Nephron (organoid): ENCODE measurements around the gene MICU2.
"Not testable (repeated sequence)": the region's sequence is repeated elsewhere in the genome, so short reads cannot be mapped to it uniquely, and the experiment has no call there.

Source experiments
- H3K27ac Mint-ChIP-seq, 3 experiments: 2 replicates each; pipeline ENCODE4 v1.8.0; 2020; ENCODE audit warnings: mixed read lengths in 3 of 3, mild to moderate bottlenecking in 2 of 3, moderate library complexity in 1 of 3
- H3K27me3 Mint-ChIP-seq: 2 replicates; pipeline ENCODE4 v1.8.0; 2021; ENCODE audit warnings: low read depth, mild to moderate bottlenecking, moderate library complexity, mixed read lengths
- H3K36me3 Mint-ChIP-seq: 2 replicates; pipeline ENCODE4 v1.8.0; 2020; ENCODE audit warnings: low read depth, mixed read lengths
- H3K4me1 Mint-ChIP-seq: 2 replicates; pipeline ENCODE4 v1.8.0; 2020; ENCODE audit warnings: mixed read lengths
- H3K4me3 Mint-ChIP-seq, 3 experiments: 2 replicates each; pipeline ENCODE4 v1.8.0; 2020; ENCODE audit warnings: mild to moderate bottlenecking in 3 of 3, mixed read lengths in 3 of 3, moderate library complexity in 2 of 3
- H3K9me3 Mint-ChIP-seq: 2 replicates; pipeline ENCODE4 v1.8.0; 2020; ENCODE audit warnings: mixed read lengths
- CTCF ChIP-seq, 3 experiments: fragments of 200-600 bp; sonication (generic); IDR thresholded peaks; one replicate each; pipeline ENCODE4 v1.5.0; 2021; ENCODE audit warnings: antibody characterized with exemption in 3 of 3; ENCODE audit not compliant: unreplicated experiment in 3 of 3

The MICU2 gene

DNA sequence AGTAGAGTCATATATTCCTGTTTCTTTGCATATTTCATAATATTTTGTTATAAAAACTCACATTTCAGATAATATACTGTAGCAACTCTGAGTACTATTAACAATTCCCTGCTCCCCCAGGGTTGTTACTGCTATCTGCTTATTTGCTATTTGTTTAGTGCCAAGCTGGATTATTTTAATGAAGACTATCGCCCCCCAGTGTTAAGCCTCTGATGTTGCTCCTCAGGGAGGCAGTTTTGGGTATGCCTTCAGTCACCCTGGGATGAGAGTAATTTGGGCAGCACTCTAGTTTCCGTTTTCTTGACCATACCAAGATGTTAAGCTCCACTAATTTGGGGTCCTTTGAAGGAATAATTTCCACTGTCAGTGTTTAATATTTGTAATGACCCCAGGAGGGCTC is 46.0 kb downstream of the MICU2 start:
- peaks cover 23% of the 10 kb centered on the region for H3K9me3 Mint-ChIP-seq
- no peaks in the 10 kb centered on the region for H3K4me1 Mint-ChIP-seq
- TF ChIP-seq CTCF (IDR thresholded peaks at IDR 0.05; ENCODE audit: unreplicated experiment in 3 of 3) = peak in 1 of 3 experiments; percentile 19

GRCh38 chr13:21556051-21556450 is 47.9 kb downstream of the MICU2 start:
- peaks cover 23% of the 10 kb centered on the region for H3K9me3 Mint-ChIP-seq
- no peak overlapping the region for H3K4me3 Mint-ChIP-seq
- H3K36me3 Mint-ChIP-seq = peaks cover 62% of the 10 kb centered on the region
- H3K27ac Mint-ChIP-seq = no peak overlapping the region
- no peaks in the 10 kb centered on the region for H3K4me1 Mint-ChIP-seq
- no peaks in the 10 kb centered on the region for H3K27me3 Mint-ChIP-seq
- TF ChIP-seq CTCF (IDR thresholded peaks at IDR 0.05; ENCODE audit: unreplicated experiment in 3 of 3) = no peak

More for the DNA sequence above, 46.0 kb downstream of the MICU2 start:
- Mint-ChIP-seq H3K36me3 (peaks cover 69% of the 10 kb centered on the region), H3K27me3 (no peaks in the 10 kb centered on the region), H3K27ac (no peak overlapping the region), H3K4me3 (no peak overlapping the region)

DNA sequence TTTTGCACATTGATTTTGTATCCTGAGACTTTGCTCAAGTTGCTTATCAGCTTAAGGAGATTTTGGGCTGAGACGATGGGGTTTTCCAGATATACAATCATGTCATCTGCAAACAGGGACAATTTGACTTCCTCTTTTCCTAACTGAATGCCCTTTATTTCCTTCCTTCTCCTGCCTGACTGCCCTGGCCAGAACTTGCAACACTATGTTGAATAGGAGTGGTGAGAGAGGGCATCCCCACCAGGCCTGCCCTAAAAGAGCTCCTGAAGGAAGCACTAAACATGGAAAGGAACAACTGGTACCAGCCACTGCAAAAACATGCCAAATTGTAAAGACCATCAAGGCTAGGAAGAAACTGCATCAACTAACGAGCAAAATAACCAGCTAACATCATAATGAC is 50.7 kb downstream of the MICU2 start:
- H3K27me3 Mint-ChIP-seq, H3K4me3 Mint-ChIP-seq, H3K4me1 Mint-ChIP-seq, H3K27ac Mint-ChIP-seq: not testable (repeated sequence)
- H3K36me3 Mint-ChIP-seq = peaks cover 57% of the 10 kb centered on the region
- H3K9me3 Mint-ChIP-seq = peaks cover 23% of the 10 kb centered on the region

DNA sequence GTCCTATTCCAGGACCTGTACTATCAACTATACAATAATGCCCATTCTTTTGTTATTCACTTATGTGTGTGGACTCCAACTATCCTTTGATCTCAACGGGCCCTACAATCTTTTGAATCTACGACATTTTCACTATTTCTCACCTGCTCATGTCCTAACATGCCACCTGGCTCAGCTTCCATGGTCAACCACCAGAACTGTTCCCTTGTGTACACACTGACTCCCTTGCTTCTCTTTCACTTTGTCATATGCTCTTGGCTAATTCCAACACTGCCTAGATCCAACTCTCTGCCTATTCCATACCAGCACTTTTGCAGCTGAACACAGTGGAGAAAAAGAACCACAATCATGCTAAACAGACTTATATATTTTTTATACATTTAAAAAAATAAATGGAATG is 53.1 kb downstream of the MICU2 start:
- Mint-ChIP-seq H3K4me1 (no peaks in the 10 kb centered on the region), H3K27me3 (no peaks in the 10 kb centered on the region), H3K4me3 (no peak overlapping the region), H3K36me3 (peaks cover 42% of the 10 kb centered on the region), H3K27ac (no peak overlapping the region), H3K9me3 (peaks cover 19% of the 10 kb centered on the region)
- no peak for TF ChIP-seq CTCF (IDR thresholded peaks at IDR 0.05; ENCODE audit: unreplicated experiment in 3 of 3)

- Mint-ChIP-seq H3K4me3 (no peak overlapping the region), H3K27me3 (no peaks in the 10 kb centered on the region), H3K36me3 (peaks cover 44% of the 10 kb centered on the region), H3K9me3 (peaks cover 14% of the 10 kb centered on the region), H3K4me1 (no peaks in the 10 kb centered on the region), H3K27ac (no peak overlapping the region)
- TF ChIP-seq CTCF (IDR thresholded peaks at IDR 0.05; ENCODE audit: unreplicated experiment in 3 of 3) = no peak
Measured at GRCh38 chr13:21549633-21550032, 54.3 kb downstream of the MICU2 start.

DNA sequence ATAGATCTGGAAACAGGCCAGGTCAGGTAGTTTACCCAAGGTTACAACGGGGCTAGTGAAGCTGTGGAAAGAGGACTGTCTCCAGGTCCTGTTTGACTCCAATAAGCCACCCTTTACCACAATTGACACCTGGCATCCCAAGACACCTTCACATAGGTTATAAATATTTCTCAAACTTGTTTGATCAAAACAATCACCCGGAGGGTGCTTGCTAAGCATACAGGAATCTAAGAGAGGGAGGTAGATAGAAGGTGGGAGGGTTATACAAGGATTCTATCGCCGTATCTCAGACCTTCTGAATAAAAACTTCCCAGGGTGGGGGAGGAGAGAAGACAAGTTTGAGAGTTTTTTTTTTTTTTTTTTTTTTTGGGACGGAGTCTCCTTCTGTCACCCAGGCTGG is 55.4 kb downstream of the MICU2 start:
- H3K36me3 Mint-ChIP-seq = peaks cover 42% of the 10 kb centered on the region
- H3K4me1 Mint-ChIP-seq = no peaks in the 10 kb centered on the region
- TF ChIP-seq CTCF (IDR thresholded peaks at IDR 0.05; ENCODE audit: unreplicated experiment in 3 of 3) = no peak
- no peak overlapping the region for H3K4me3 Mint-ChIP-seq
- H3K27me3 Mint-ChIP-seq = no peaks in the 10 kb centered on the region
- H3K9me3 Mint-ChIP-seq = peaks cover 8% of the 10 kb centered on the region
- no peak overlapping the region for H3K27ac Mint-ChIP-seq
